ENCODE measurements around the gene ITM2C.

The ITM2C gene

GRCh38 chr2:230866756-230867523, 2.2 kb downstream of the ITM2C start (continued):
- no peak for TF ChIP-seq REST (tag by site-specific recombination; IDR thresholded peaks at IDR 0.05)
- no peak for TF ChIP-seq ZNF843 (tag by site-specific recombination; IDR thresholded peaks at IDR 0.05)
- TF ChIP-seq TRIM28 (IDR thresholded peaks at IDR 0.05; ENCODE audit: borderline replicate concordance, low read length) = no peak
- no peak for TF ChIP-seq RBAK (tag by site-specific recombination; IDR thresholded peaks at IDR 0.05)
- TF ChIP-seq ZNF610 (tag by site-specific recombination; IDR thresholded peaks at IDR 0.05; ENCODE audit: borderline replicate concordance) = no peak
- 0 out of 2 replicates have a peak, but pooled peaks have one; percentile 27 for TF ChIP-seq ZBTB44 (tag by site-specific recombination; IDR thresholded peaks at IDR 0.05)
- TF ChIP-seq PRDM6 (tag by site-specific recombination; IDR thresholded peaks at IDR 0.05) = no peak
- TF ChIP-seq ZNF670 (tag by site-specific recombination; IDR thresholded peaks at IDR 0.05; ENCODE audit: low read depth) = no peak
- no peak for TF ChIP-seq WT1 (tag by site-specific recombination; IDR thresholded peaks at IDR 0.05)
- no peak for TF ChIP-seq OVOL3 (tag by site-specific recombination; IDR thresholded peaks at IDR 0.05)
- no peak for TF ChIP-seq GLI4 (tag by site-specific recombination; IDR thresholded peaks at IDR 0.05)
- peak; percentile 28; the same call in 1 of the 2 replicates for TF ChIP-seq ZNF501 (tag by site-specific recombination; IDR thresholded peaks at IDR 0.05)
- no peak for TF ChIP-seq ZNF792 (tag by site-specific recombination; IDR thresholded peaks at IDR 0.05)
- no peak for TF ChIP-seq ZNF341 (tag by site-specific recombination; IDR thresholded peaks at IDR 0.05; ENCODE audit: low read depth)
- TF ChIP-seq SP7 (tag by site-specific recombination; IDR thresholded peaks at IDR 0.05) = 0 out of 2 replicates have a peak, but pooled peaks have one; percentile 23
- no peak for TF ChIP-seq KLF1 (tag by site-specific recombination; IDR thresholded peaks at IDR 0.05)
- no peak for TF ChIP-seq ZNF248 (tag by site-specific recombination; IDR thresholded peaks at IDR 0.05)
- TF ChIP-seq ZNF426 (tag by site-specific recombination; IDR thresholded peaks at IDR 0.05) = no peak
- peak; percentile 33; the same call in 1 of the 2 replicates for TF ChIP-seq ZBTB8A (tag by site-specific recombination; IDR thresholded peaks at IDR 0.05)
- TF ChIP-seq ZNF561 (tag by site-specific recombination; IDR thresholded peaks at IDR 0.05; ENCODE audit: borderline replicate concordance) = peak; percentile 72; the same call in 1 of the 2 replicates
- TF ChIP-seq ZNF514 (tag by site-specific recombination; IDR thresholded peaks at IDR 0.05) = no peak
- TF ChIP-seq ZBTB10 (tag by site-specific recombination; IDR thresholded peaks at IDR 0.05) = no peak
- TF ChIP-seq ZNF155 (tag by site-specific recombination; IDR thresholded peaks at IDR 0.05) = no peak
- no peak for TF ChIP-seq ZNF174 (tag by site-specific recombination; IDR thresholded peaks at IDR 0.05)
- TF ChIP-seq ZNF830 (tag by site-specific recombination; IDR thresholded peaks at IDR 0.05; ENCODE audit: low read depth) = no peak

Data from HEK293 (cell line).